ENCODE data around the gene LRRC4C. TPM values are rescaled to one million over a fixed set of nuclear protein-coding genes. Genes with fewer than 3 reads are reported as not detected.

LRRC4C gene
- total RNA-seq, 6 experiments from 2014 or later, result not detected

- no peak for DNase-seq
- Mint-ChIP-seq H3K36me3 (ENCODE audit: low read depth) (no peaks in the 10 kb centered on the region; the same call in 1 of the 2 replicates), H3K9me3 (peaks cover 35% of the 10 kb centered on the region), H3K27me3 (ENCODE audit: insufficient read depth) (no peaks in the 10 kb centered on the region), H3K27ac (no peak overlapping the region), H3K4me1 (ENCODE audit: low read depth) (no peaks in the 10 kb centered on the region), H3K4me3 (no peak overlapping the region)
- no peak for TF ChIP-seq CTCF (IDR thresholded peaks at IDR 0.05)
Observed at GRCh38 chr11:41320653-41321052, 138.8 kb downstream of the LRRC4C start.

GRCh38 chr11:41320238-41320637 is 139.2 kb downstream of the LRRC4C start:
- H3K36me3 Mint-ChIP-seq (ENCODE audit: low read depth), result no peaks in the 10 kb centered on the region
- H3K27ac Mint-ChIP-seq, result no peak overlapping the region
- no peak for TF ChIP-seq CTCF (IDR thresholded peaks at IDR 0.05)
- DNase-seq, result no peak
- peaks cover 32% of the 10 kb centered on the region for H3K9me3 Mint-ChIP-seq
- H3K4me1 Mint-ChIP-seq (ENCODE audit: low read depth), result no peaks in the 10 kb centered on the region
- H3K27me3 Mint-ChIP-seq (ENCODE audit: insufficient read depth), result no peaks in the 10 kb centered on the region
- H3K4me3 Mint-ChIP-seq, result no peak overlapping the region

GRCh38 chr11:41319434-41319833 is 140.0 kb downstream of the LRRC4C start:
- Mint-ChIP-seq H3K36me3 (ENCODE audit: low read depth) (no peaks in the 10 kb centered on the region), H3K27ac (no peak overlapping the region), H3K27me3 (ENCODE audit: insufficient read depth) (no peaks in the 10 kb centered on the region), H3K4me3 (no peak overlapping the region), H3K9me3 (peaks cover 32% of the 10 kb centered on the region), H3K4me1 (ENCODE audit: low read depth) (no peaks in the 10 kb centered on the region)
- DNase-seq, result no peak
- no peak for TF ChIP-seq CTCF (IDR thresholded peaks at IDR 0.05)

GRCh38 chr11:41316751-41317150 is 142.7 kb downstream of the LRRC4C start:
- Mint-ChIP-seq H3K36me3 (ENCODE audit: low read depth) (no peaks in the 10 kb centered on the region), H3K4me1 (ENCODE audit: low read depth) (no peaks in the 10 kb centered on the region), H3K27ac (no peak overlapping the region), H3K9me3 (peaks cover 32% of the 10 kb centered on the region), H3K27me3 (ENCODE audit: insufficient read depth) (peaks cover 3% of the 10 kb centered on the region; the same call in 1 of the 2 replicates), H3K4me3 (no peak overlapping the region)
- no peak for DNase-seq
- TF ChIP-seq CTCF (IDR thresholded peaks at IDR 0.05), result no peak

- Mint-ChIP-seq H3K27me3 (ENCODE audit: insufficient read depth) (peaks cover 3% of the 10 kb centered on the region; the same call in 1 of the 2 replicates), H3K4me3 (no peak overlapping the region), H3K27ac (no peak overlapping the region), H3K9me3 (peaks cover 28% of the 10 kb centered on the region), H3K36me3 (ENCODE audit: low read depth) (no peaks in the 10 kb centered on the region), H3K4me1 (ENCODE audit: low read depth) (no peaks in the 10 kb centered on the region)
- no peak for TF ChIP-seq CTCF (IDR thresholded peaks at IDR 0.05)
- DNase-seq, result no peak
Observed at GRCh38 chr11:41313226-41313625, 146.2 kb downstream of the LRRC4C start.

GRCh38 chr11:41309716-41310115 is 149.7 kb downstream of the LRRC4C start:
- H3K27ac Mint-ChIP-seq, result no peak overlapping the region

More at GRCh38 chr11:41309716-41310115, 149.7 kb downstream of the LRRC4C start:
- no peak; the same call in 1 of the 2 replicates for TF ChIP-seq CTCF (IDR thresholded peaks at IDR 0.05)
- no peaks in the 10 kb centered on the region for H3K36me3 Mint-ChIP-seq (ENCODE audit: low read depth)
- peaks cover 38% of the 10 kb centered on the region for H3K9me3 Mint-ChIP-seq
- no peak for DNase-seq
- H3K27me3 Mint-ChIP-seq (ENCODE audit: insufficient read depth), result peaks cover 3% of the 10 kb centered on the region; the same call in 1 of the 2 replicates
- no peaks in the 10 kb centered on the region for H3K4me1 Mint-ChIP-seq (ENCODE audit: low read depth)
- H3K4me3 Mint-ChIP-seq, result no peak overlapping the region
